ENCODE measurements around the gene TBXAS1.

- TF ChIP-seq CTCF (conservative IDR thresholded peaks at IDR 0.05; ENCODE audit: low read length) (no peak), EZH2phosphoT487 (IDR thresholded peaks at IDR 0.05; ENCODE audit: borderline replicate concordance, low read depth, low read length) (no peak)
Measured at GRCh38 chr7:139875821-139876241, 46.8 kb downstream of the TBXAS1 start.
